ENCODE results near the gene RICTOR.

The RICTOR gene

DNA sequence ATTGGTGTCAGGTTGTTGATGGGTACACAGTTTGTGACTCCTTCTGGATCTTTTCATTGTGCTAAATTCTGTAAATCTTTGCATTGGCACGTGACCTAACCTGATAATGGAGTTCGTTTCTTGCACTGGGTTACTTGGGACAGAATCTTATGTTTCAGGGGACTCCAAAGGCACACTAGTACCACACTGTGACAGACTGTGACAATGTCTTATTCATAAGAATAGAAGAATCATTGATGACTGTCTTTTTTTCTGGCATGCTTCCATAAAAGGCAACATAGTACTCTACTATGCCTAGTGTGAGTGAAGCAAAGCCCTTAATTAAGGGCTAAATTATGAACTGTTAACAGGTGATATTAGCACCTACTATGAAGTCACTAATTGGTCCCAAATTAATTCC lies 35.4 kb upstream of the RICTOR start:
- no peak overlapping the region for H3K27ac ChIP-seq (ENCODE audit: low read length)

DNA sequence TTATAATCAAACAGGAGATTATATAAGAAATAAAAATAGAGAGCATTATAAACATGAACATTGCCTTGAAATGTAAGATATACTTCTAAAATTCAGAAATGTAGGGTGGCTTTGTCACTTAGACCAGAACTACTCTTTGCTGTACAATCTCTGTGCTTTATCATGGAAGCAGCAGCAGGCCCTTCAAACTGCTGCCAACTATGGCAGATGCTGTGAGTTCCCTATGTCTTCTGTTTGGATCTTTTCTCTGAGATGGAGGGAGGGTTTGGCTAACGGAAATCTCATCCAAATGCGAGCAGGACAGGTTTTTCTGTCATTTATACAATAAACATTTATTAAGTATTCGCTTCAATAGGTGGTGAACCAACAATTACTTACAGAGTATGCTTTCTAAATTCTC lies 34.8 kb upstream of the RICTOR start:
- Histone ChIP-seq H3K36me3 (ENCODE audit: control insufficient read depth, low read depth, low read length) (no peaks in the 10 kb centered on the region), H3K9me3 (ENCODE audit: control insufficient read depth, low read depth, low read length) (no peaks in the 10 kb centered on the region), H3K4me1 (ENCODE audit: control insufficient read depth, low read depth, low read length) (no peaks in the 10 kb centered on the region), H3K27me3 (ENCODE audit: control insufficient read depth, insufficient read depth, low read length) (no peaks in the 10 kb centered on the region), H3K27ac (ENCODE audit: low read length) (no peak overlapping the region), H3K4me3 (ENCODE audit: low read length) (no peak overlapping the region), H3K9ac (ENCODE audit: low read length) (no peak overlapping the region)

More for the DNA sequence above, 35.4 kb upstream of the RICTOR start:
- H3K4me3 ChIP-seq (ENCODE audit: low read length) = no peak overlapping the region
- H3K36me3 ChIP-seq (ENCODE audit: control insufficient read depth, low read depth, low read length) = no peaks in the 10 kb centered on the region
- H3K9ac ChIP-seq (ENCODE audit: low read length) = no peak overlapping the region
- H3K4me1 ChIP-seq (ENCODE audit: control insufficient read depth, low read depth, low read length) = no peaks in the 10 kb centered on the region
- H3K9me3 ChIP-seq (ENCODE audit: control insufficient read depth, low read depth, low read length) = no peaks in the 10 kb centered on the region
- H3K27me3 ChIP-seq (ENCODE audit: control insufficient read depth, insufficient read depth, low read length) = no peaks in the 10 kb centered on the region

DNA sequence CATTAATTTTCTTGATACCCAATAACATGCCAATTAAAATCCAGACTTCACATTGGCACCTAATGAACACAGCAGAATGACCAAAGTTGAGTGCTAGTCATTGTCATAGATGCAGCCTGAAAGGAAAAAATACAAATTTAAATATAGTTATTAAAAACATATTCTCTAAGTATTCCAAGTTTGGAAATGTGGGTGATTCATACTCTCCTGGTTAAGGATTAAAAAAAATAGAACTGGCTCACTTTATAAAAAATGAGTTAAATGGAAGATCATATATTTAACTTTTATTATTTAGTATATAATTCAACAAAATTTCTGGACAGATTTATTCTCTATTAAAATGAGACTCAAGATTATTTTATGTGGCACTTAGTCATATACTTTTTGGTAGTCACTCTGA lies 33.2 kb upstream of the RICTOR start:
- no peaks in the 10 kb centered on the region for H3K27me3 ChIP-seq (ENCODE audit: control insufficient read depth, insufficient read depth, low read length)
- H3K9me3 ChIP-seq (ENCODE audit: control insufficient read depth, low read depth, low read length) = no peaks in the 10 kb centered on the region
- no peak overlapping the region for H3K9ac ChIP-seq (ENCODE audit: low read length)
- H3K27ac ChIP-seq (ENCODE audit: low read length) = no peak overlapping the region
- no peaks in the 10 kb centered on the region for H3K4me1 ChIP-seq (ENCODE audit: control insufficient read depth, low read depth, low read length)
- no peak overlapping the region for H3K4me3 ChIP-seq (ENCODE audit: low read length)
- no peaks in the 10 kb centered on the region for H3K36me3 ChIP-seq (ENCODE audit: control insufficient read depth, low read depth, low read length)

DNA sequence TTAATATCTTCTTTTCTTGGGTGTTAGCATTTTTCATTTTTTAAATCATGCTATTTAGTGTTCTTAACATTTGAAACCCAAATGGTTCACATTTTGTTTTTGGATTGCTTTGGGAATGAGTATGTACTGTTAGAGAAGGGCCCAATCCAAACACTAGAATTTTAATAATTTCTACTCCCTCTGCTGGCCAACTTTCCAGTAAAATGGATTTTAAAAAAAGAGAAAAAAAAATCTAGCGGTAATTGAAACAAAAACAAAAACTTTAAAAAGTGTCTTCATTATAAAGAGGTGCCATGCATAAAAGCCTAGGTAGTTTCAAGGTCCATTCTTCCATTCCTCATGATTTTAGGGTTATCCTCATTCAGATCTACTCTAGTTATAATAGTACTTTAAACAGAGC lies 32.1 kb upstream of the RICTOR start:
- Histone ChIP-seq H3K36me3 (ENCODE audit: control insufficient read depth, low read depth, low read length) (no peaks in the 10 kb centered on the region), H3K27me3 (ENCODE audit: control insufficient read depth, insufficient read depth, low read length) (no peaks in the 10 kb centered on the region), H3K9me3 (ENCODE audit: control insufficient read depth, low read depth, low read length) (no peaks in the 10 kb centered on the region), H3K9ac (ENCODE audit: low read length) (no peak overlapping the region), H3K4me3 (ENCODE audit: low read length) (no peak overlapping the region), H3K27ac (ENCODE audit: low read length) (no peak overlapping the region), H3K4me1 (ENCODE audit: control insufficient read depth, low read depth, low read length) (no peaks in the 10 kb centered on the region)

DNA sequence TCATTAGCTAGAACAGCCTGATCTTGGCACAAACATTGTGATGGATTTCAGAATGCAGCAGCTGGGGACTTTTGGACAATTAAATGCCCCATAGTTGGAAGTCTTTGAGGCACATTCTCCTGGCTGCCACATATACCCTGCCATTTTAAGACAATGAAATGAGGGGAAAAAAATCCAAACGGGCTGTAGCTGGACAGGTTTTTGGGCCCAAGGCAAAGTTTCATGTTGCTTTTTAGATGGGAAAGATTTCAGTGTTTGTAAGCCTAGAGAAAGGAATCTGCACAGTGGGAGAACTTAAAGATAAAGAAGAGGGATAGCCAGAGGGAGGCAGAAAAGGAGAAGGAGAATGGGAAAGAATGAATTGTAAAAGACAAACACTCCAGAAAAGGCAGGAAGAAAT lies 30.0 kb upstream of the RICTOR start:
- no peak overlapping the region for H3K27ac ChIP-seq (ENCODE audit: low read length)
- H3K4me1 ChIP-seq (ENCODE audit: control insufficient read depth, low read depth, low read length) = no peaks in the 10 kb centered on the region
- H3K36me3 ChIP-seq (ENCODE audit: control insufficient read depth, low read depth, low read length) = no peaks in the 10 kb centered on the region

DNA sequence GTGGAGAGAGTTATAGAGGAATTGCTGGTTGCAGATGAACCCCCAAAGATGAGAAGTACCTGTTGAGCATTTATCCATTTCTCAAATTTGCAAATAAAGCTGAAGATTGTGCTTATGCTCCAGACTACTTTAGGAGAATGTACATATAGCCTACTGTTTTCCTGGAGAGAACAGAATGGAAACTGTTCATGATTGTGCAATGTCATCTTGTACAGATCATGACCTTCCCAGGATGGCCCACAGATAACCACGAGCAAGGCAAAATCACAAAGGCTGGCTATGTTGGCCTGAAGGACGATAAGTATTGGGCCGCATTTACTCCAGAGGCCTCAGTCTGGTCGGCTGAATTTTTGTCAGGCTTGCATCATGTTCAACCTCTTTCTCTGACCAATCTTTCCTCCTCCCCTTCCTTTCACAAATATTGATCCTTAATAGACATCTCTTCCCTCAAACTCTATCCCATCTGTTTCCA lies 28.5 kb upstream of the RICTOR start:
- Histone ChIP-seq H3K27me3 (ENCODE audit: control insufficient read depth, insufficient read depth, low read length) (no peaks in the 10 kb centered on the region), H3K27ac (ENCODE audit: low read length) (no peak overlapping the region), H3K9ac (ENCODE audit: low read length) (no peak overlapping the region), H3K36me3 (ENCODE audit: control insufficient read depth, low read depth, low read length) (no peaks in the 10 kb centered on the region), H3K9me3 (ENCODE audit: control insufficient read depth, low read depth, low read length) (no peaks in the 10 kb centered on the region), H3K4me3 (ENCODE audit: low read length) (no peak overlapping the region), H3K4me1 (ENCODE audit: control insufficient read depth, low read depth, low read length) (no peaks in the 10 kb centered on the region)

More for the DNA sequence above, 30.0 kb upstream of the RICTOR start:
- no peak overlapping the region for H3K4me3 ChIP-seq (ENCODE audit: low read length)
- H3K9me3 ChIP-seq (ENCODE audit: control insufficient read depth, low read depth, low read length) = no peaks in the 10 kb centered on the region
- no peak overlapping the region for H3K9ac ChIP-seq (ENCODE audit: low read length)
- H3K27me3 ChIP-seq (ENCODE audit: control insufficient read depth, insufficient read depth, low read length) = no peaks in the 10 kb centered on the region

DNA sequence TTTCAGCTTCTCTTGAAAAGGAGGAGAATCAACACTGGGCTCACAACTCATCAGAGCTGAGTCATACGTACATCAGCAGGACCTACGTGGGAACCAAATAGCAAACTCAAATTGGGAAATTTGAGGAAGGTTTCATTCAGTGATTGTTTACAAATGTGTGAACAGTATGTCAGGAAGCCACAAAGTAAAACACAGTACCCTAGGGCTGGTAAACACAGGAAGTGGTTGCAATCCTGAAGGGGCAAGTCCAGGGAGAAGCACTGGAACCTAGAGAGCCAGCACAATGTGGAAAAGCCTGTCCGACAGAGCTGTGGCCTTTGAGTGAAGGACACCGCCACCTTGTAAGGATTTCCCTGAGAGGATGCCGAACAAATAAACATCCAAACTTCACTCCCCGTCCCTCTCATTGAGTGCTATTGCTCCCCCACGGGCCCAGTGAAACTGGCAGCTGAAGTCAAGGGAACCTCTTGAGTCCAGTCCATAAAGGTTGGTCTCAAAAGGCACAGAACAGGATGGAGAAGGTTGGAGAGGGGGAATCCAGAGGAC lies 26.7 kb upstream of the RICTOR start:
- Histone ChIP-seq H3K4me3 (ENCODE audit: low read length) (no peak overlapping the region), H3K36me3 (ENCODE audit: control insufficient read depth, low read depth, low read length) (no peaks in the 10 kb centered on the region), H3K9me3 (ENCODE audit: control insufficient read depth, low read depth, low read length) (no peaks in the 10 kb centered on the region), H3K27me3 (ENCODE audit: control insufficient read depth, insufficient read depth, low read length) (no peaks in the 10 kb centered on the region), H3K27ac (ENCODE audit: low read length) (no peak overlapping the region), H3K4me1 (ENCODE audit: control insufficient read depth, low read depth, low read length) (no peaks in the 10 kb centered on the region), H3K9ac (ENCODE audit: low read length) (no peak overlapping the region)

DNA sequence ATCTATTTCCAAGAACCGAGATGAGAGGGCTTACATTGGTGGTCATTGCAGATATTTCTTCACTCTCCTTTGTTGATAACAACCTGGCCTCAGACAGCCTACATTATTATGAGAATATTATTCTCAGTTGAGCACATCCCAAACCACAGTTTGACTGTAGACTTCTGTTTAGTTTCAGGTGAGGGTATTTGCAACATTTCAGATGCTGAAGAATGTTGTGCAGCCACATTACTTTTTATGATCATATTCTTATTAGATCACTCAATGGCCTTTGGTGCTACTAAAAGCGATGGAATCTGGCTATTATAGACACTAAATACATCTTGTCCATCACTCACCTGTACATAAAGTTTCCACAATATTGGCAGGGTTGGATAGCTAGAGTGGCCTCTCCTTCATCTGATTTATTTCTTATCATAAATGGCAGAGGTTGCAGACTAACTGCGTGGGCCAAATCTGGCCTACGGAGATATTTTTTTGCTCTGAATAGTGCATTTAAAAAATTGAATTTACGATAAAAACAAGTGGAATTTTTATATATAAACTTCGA lies 26.2 kb upstream of the RICTOR start:
- H3K4me1 ChIP-seq (ENCODE audit: control insufficient read depth, low read depth, low read length) = no peaks in the 10 kb centered on the region
- H3K27ac ChIP-seq (ENCODE audit: low read length) = no peak overlapping the region
- no peaks in the 10 kb centered on the region for H3K36me3 ChIP-seq (ENCODE audit: control insufficient read depth, low read depth, low read length)
- H3K9ac ChIP-seq (ENCODE audit: low read length) = no peak overlapping the region
- H3K9me3 ChIP-seq (ENCODE audit: control insufficient read depth, low read depth, low read length) = no peaks in the 10 kb centered on the region
- H3K4me3 ChIP-seq (ENCODE audit: low read length) = no peak overlapping the region
- H3K27me3 ChIP-seq (ENCODE audit: control insufficient read depth, insufficient read depth, low read length) = no peaks in the 10 kb centered on the region

DNA sequence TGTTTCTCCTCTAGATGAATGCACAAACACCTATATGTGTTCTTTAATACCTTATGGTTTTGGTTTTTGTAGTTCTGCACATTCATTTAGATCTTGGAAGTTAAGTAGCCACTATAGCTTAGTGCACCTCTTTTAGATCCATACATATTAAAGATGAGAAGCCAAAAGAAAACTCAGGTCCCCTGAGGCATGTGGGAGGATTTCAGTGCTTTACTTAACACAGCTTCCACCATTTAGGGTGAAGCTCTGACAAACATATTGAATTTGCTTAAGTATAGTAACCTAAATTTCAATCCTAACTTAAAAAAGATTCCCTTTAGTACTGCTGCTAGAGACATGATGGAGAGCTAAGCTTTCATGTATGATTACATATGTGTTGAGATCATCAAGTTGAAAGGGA lies 25.6 kb upstream of the RICTOR start:
- no peak overlapping the region for H3K27ac ChIP-seq (ENCODE audit: low read length)
- H3K27me3 ChIP-seq (ENCODE audit: control insufficient read depth, insufficient read depth, low read length) = no peaks in the 10 kb centered on the region
- no peak overlapping the region for H3K9ac ChIP-seq (ENCODE audit: low read length)
- no peak overlapping the region for H3K4me3 ChIP-seq (ENCODE audit: low read length)
- no peaks in the 10 kb centered on the region for H3K4me1 ChIP-seq (ENCODE audit: control insufficient read depth, low read depth, low read length)
- H3K36me3 ChIP-seq (ENCODE audit: control insufficient read depth, low read depth, low read length) = no peaks in the 10 kb centered on the region
- H3K9me3 ChIP-seq (ENCODE audit: control insufficient read depth, low read depth, low read length) = no peaks in the 10 kb centered on the region

DNA sequence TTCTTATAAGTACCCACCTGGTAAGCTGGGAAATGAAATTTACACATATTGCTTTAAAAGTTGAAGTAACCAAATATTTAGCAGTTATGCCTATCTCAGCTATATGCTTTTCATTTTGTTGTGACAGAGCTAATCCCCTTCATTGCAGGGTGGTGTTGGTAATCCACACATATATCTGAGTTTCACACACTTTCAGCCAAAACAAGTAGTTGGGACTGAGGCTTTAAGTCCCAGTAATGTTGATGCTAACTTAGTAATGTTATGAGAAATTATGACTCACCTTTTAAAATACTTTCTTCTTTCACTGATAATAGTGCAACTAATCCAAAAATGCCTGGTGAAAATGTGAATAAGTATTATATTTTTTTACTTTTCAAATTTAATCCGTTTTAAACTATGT lies 19.2 kb upstream of the RICTOR start:
- Histone ChIP-seq H3K9ac (ENCODE audit: low read length) (no peak overlapping the region), H3K4me3 (ENCODE audit: low read length) (no peak overlapping the region), H3K27me3 (ENCODE audit: control insufficient read depth, insufficient read depth, low read length) (no peaks in the 10 kb centered on the region), H3K4me1 (ENCODE audit: control insufficient read depth, low read depth, low read length) (no peaks in the 10 kb centered on the region), H3K36me3 (ENCODE audit: control insufficient read depth, low read depth, low read length) (no peaks in the 10 kb centered on the region), H3K27ac (ENCODE audit: low read length) (no peak overlapping the region), H3K9me3 (ENCODE audit: control insufficient read depth, low read depth, low read length) (peaks cover 3% of the 10 kb centered on the region)

DNA sequence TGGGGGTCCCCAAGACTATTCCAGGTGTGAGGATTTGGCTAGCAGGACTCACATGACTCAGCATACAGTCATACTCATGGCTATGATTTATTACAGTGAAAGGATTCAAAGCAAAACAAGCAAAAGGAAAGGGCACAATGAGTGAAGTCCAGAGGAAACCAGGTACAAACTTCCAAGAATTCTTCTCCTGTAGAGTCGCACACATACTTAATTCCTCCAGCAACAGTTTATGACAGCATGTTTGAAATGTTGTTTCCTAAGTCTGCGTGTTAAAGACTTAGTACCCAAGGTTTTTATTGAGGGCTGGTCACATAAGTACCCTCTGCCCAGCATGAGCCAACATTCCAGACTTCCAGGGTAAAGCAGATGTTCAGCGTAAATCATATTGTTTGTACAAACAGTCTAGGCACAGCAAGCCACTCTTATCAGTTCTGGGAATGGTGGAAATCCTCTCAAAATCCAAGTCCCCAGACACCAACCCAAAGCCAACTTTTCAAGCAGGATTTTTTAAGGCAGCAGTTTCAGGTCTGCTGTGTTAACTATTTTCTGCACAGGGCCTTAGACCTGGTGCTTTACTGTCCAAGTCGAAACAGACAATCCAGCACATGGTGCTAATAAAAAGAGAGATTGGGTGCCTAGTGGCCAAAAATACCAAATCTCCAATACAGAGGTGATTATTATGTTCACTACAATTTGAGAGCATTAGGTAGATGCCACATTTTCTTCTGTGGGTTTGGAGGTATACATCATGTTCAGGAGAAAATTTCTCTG lies 18.6 kb upstream of the RICTOR start:
- Histone ChIP-seq H3K9ac (ENCODE audit: low read length) (no peak overlapping the region), H3K4me1 (ENCODE audit: control insufficient read depth, low read depth, low read length) (no peaks in the 10 kb centered on the region), H3K36me3 (ENCODE audit: control insufficient read depth, low read depth, low read length) (no peaks in the 10 kb centered on the region), H3K9me3 (ENCODE audit: control insufficient read depth, low read depth, low read length) (peaks cover 3% of the 10 kb centered on the region), H3K27me3 (ENCODE audit: control insufficient read depth, insufficient read depth, low read length) (no peaks in the 10 kb centered on the region), H3K4me3 (ENCODE audit: low read length) (no peak overlapping the region), H3K27ac (ENCODE audit: low read length) (no peak overlapping the region)

Data from iPS-18a (cell line).